Measurements from ENCODE around the gene LRRFIP2. TPM values are rescaled to one million over a fixed set of nuclear protein-coding genes. Genes with fewer than 3 reads are reported as not detected.
"Not testable (repeated sequence)": the region's sequence is repeated elsewhere in the genome, so short reads cannot be mapped to it uniquely, and the experiment has no call there.

LRRFIP2 gene
- total RNA-seq, 4 donors from 2014 or later, result 59.0 to 122 (median 72.5) TPM

DNA sequence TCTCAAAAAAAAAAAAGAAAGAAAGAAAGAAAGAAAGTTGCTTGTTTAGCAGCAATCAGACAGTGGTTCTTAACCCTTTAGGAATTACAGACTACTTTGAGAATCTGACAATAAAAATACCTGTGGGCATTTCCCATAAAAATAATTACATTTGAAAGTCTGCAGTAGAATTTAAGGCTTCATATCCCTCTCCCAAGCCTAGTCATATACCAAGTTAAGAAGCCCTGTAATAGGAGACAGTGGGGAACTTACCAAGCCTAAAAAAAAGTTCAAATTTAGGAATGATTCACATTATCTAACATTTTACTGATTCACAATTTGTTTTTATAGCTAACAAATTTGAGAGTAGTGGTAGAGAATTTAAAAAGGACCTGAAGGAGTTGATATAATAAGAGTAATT, 47.5 kb downstream of the LRRFIP2 start:
- no peak overlapping the region for H3K4me3 ChIP-seq
- TF ChIP-seq POLR2A (IDR thresholded peaks at IDR 0.05), result no peak
- TF ChIP-seq POLR2AphosphoS5 (IDR thresholded peaks at IDR 0.05), result no peak
- no peak for TF ChIP-seq EP300 (IDR thresholded peaks at IDR 0.05)
- TF ChIP-seq, protein P1, sequence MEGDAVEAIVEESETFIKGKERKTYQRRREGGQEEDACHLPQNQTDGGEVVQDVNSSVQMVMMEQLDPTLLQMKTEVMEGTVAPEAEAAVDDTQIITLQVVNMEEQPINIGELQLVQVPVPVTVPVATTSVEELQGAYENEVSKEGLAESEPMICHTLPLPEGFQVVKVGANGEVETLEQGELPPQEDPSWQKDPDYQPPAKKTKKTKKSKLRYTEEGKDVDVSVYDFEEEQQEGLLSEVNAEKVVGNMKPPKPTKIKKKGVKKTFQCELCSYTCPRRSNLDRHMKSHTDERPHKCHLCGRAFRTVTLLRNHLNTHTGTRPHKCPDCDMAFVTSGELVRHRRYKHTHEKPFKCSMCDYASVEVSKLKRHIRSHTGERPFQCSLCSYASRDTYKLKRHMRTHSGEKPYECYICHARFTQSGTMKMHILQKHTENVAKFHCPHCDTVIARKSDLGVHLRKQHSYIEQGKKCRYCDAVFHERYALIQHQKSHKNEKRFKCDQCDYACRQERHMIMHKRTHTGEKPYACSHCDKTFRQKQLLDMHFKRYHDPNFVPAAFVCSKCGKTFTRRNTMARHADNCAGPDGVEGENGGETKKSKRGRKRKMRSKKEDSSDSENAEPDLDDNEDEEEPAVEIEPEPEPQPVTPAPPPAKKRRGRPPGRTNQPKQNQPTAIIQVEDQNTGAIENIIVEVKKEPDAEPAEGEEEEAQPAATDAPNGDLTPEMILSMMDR (IDR thresholded peaks at IDR 0.05), result no peak
- H3K27ac ChIP-seq, result no peak overlapping the region
- H3K4me1 ChIP-seq, result peaks cover 18% of the 10 kb centered on the region
- DNase-seq (ENCODE audit: low spot score in 2 of 2), result no peak
- H3K9me3 ChIP-seq, result no peaks in the 10 kb centered on the region
- H3K36me3 ChIP-seq, result peaks cover 8% of the 10 kb centered on the region
- no peaks in the 10 kb centered on the region for H3K27me3 ChIP-seq

DNA sequence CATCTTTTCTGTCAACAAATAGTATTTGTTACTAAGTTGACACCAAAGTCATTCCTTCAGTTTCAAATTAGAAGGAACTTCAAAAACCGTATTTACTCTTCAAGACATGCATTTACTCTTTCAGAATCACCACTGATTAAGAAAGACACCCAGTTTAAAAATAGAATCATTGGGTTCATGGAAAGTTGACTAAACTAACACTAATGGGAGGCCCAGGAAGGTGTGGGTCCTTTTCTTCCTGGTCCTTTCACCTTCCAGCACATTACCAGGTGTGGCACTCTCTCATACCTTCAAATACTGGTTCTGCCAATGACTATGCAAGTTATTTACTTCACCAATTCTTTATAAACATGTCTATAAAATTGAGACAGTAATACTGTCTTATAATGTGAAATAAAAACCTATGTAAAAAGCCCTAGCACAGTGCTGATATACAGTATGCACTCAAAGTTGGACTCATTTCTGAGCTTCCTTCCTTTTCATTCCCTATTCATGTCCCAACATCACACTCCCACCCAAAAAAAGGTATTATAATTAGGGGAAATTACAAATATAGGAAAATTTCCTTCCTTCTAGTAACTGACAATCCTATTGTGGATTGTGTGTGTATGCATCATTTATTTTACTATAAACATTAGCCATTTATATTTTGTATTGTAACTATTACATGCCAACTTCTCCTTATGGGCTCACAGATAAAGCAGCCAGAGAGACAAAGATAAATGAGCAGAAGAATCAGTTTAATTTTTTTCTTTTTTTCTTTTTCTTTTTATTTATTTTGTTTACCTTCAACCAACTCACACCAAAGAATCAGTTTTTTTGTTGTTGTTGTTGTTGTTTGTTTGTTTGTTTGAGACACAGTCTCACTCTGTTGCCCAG, 48.9 kb downstream of the LRRFIP2 start:
- 67% methylated on average over 1 of the region's 1 CpG for WGBS
- no peak for TF ChIP-seq POLR2A (IDR thresholded peaks at IDR 0.05)
- no peak for TF ChIP-seq POLR2AphosphoS5 (IDR thresholded peaks at IDR 0.05)
- TF ChIP-seq, protein P1 (IDR thresholded peaks at IDR 0.05), result no peak
- no peak for TF ChIP-seq EP300 (IDR thresholded peaks at IDR 0.05)
- peaks cover 14% of the 10 kb centered on the region for H3K4me1 ChIP-seq
- H3K4me3 ChIP-seq, result no peak overlapping the region
- no peaks in the 10 kb centered on the region for H3K27me3 ChIP-seq
- no peaks in the 10 kb centered on the region for H3K9me3 ChIP-seq
- peaks cover 8% of the 10 kb centered on the region for H3K36me3 ChIP-seq
- no peak overlapping the region for H3K27ac ChIP-seq
- DNase-seq (ENCODE audit: low spot score in 2 of 2), result no peak

DNA sequence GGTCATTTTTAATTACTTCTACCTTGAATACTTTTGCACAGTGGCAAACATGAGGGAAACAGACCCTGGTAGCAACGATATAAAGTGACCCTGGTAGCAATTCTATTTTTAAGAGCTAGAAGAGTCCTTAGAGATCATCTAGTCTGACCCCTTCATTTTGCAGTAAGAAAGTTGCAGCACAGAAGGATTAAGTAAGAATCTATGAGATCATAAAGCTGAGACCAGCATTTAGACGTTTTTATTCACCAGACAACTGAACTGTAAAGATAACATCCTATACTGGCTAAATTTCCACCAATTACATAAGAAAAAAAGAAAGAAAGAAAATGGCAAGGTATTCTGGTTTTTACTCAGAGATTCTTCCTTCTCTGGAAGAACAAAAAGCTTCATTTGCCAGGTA, 49.9 kb downstream of the LRRFIP2 start:
- Histone ChIP-seq H3K9me3 (no peaks in the 10 kb centered on the region), H3K36me3 (peaks cover 8% of the 10 kb centered on the region), H3K27ac (no peak overlapping the region), H3K4me1 (peaks cover 11% of the 10 kb centered on the region), H3K4me3 (no peak overlapping the region), H3K27me3 (no peaks in the 10 kb centered on the region)
- no peak for DNase-seq (ENCODE audit: low spot score in 2 of 2)
- WGBS, result 45% methylated on average over 2 of the region's 2 CpGs
- no peak for TF ChIP-seq EP300 (IDR thresholded peaks at IDR 0.05)
- TF ChIP-seq POLR2A (IDR thresholded peaks at IDR 0.05), result no peak
- TF ChIP-seq POLR2AphosphoS5 (IDR thresholded peaks at IDR 0.05), result no peak
- TF ChIP-seq, protein P1 (IDR thresholded peaks at IDR 0.05), result no peak

DNA sequence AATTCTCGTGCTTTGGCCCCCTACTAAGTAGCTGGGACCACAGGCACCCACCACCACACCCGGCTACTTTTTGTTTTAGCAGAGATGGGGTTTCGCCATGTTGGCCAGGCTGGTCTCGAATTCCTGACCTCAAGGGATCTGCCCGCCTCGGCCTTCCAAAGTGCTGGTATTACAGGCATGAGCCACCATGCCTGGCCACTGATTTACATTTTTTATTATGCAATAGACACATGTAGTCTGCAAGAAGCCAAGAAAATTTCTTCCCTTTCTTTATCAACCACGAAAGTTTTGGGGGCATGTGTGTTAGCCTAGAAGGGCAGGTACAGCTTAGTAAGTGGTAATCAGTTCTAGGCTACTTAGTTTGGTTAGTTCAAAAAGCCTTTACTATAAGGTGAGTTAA, 51.1 kb downstream of the LRRFIP2 start:
- Histone ChIP-seq H3K4me1 (peaks cover 11% of the 10 kb centered on the region), H3K9me3 (no peaks in the 10 kb centered on the region), H3K27ac (no peak overlapping the region), H3K4me3 (no peak overlapping the region), H3K36me3 (peaks cover 8% of the 10 kb centered on the region), H3K27me3 (no peaks in the 10 kb centered on the region)
- no peak for DNase-seq (ENCODE audit: low spot score in 2 of 2)
- WGBS, result 95% methylated on average over 7 of the region's 7 CpGs
- TF ChIP-seq POLR2A (IDR thresholded peaks at IDR 0.05) (no peak), EP300 (IDR thresholded peaks at IDR 0.05) (no peak), POLR2AphosphoS5 (IDR thresholded peaks at IDR 0.05) (no peak)
- TF ChIP-seq, protein P1 (IDR thresholded peaks at IDR 0.05), result no peak

DNA sequence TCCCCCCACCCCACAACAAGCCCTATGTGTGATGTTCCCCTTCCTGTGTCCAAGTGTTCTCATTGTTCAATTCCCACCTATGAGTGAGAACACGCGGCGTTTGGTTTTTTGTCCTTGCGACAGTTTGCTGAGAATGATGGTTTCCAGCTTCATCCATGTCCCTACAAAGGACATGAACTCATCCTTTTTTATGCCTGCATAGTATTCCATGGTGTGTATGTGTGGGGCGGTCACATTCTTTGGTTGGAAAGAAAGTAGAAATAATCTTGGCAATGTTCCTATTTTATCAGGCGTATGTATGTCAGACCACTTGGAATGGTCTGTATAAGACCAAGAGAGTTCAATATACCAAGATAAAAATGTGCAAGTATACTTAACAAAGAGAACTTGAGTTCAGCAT, 52.3 kb downstream of the LRRFIP2 start:
- H3K9me3 ChIP-seq; H3K27ac ChIP-seq; DNase-seq (ENCODE audit: low spot score in 2 of 2); H3K36me3 ChIP-seq; H3K27me3 ChIP-seq; H3K4me3 ChIP-seq: not testable (repeated sequence)
- peaks cover 14% of the 10 kb centered on the region for H3K4me1 ChIP-seq
- 96% methylated on average over 6 of the region's 6 CpGs for WGBS

Measured in suprapubic skin (tissue), 4 donors.